SK-N-SH (cell line): ENCODE measurements around the gene BCL11A. TPM values are rescaled to one million over a fixed set of nuclear protein-coding genes. Genes with fewer than 3 reads are reported as not detected.

Experiments used
- CTCF ChIA-PET: fragments of 300-600, 350-600 bp; formaldehyde crosslinking; extraction: SDS; loops from one replicate; lab custom pipeline; 2021; lab: Yijun Ruan, JAX
- POLR2A ChIA-PET: fragments of 350-600 bp; sonication (Branson Sonifier 250); formaldehyde crosslinking; extraction: SDS; loops from one replicate; lab custom pipeline; 2020; ENCODE audit warnings: antibody characterized with exemption, inconsistent platforms; lab: Yijun Ruan, JAX
- DNase-seq: peaks from one replicate; pipeline ENCODE4 v3.0.0; 2012
- H2AFZ ChIP-seq: fragments of 200-600 bp; sonication (generic); 2 replicates; pipeline ENCODE4 v1.8.1; 2016; ENCODE audit warnings: antibody characterized with exemption, mild to moderate bottlenecking, low read depth
- H3F3A ChIP-seq: fragments of 200-600 bp; sonication (generic); replicated peaks from 2 replicates; pipeline ENCODE3; 2016; ENCODE audit warnings: antibody characterized with exemption, mild to moderate bottlenecking; ENCODE audit not compliant: insufficient read depth
- H3K27ac ChIP-seq, 2 experiments: fragments of 200-500 bp in 1 of 2; fragments of 200-600 bp in 1 of 2; sonication (Bioruptor generic) in 1 of 2; sonication (generic), shearing (Covaris generic) in 1 of 2; 2 replicates each; pipeline versions ENCODE4 v1.5.1 to v1.6.1; 2014 to 2016; ENCODE audit warnings: low read depth in 2 of 2, inconsistent platforms in 1 of 2, low read length in 1 of 2, mild to moderate bottlenecking in 1 of 2, mixed read lengths in 1 of 2
- H3K27me3 ChIP-seq: fragments of 200-600 bp; sonication (generic), shearing (Covaris generic); 2 replicates; pipeline ENCODE4 v1.6.1; 2016; ENCODE audit warnings: mixed run types; ENCODE audit not compliant: insufficient read depth
- H3K36me3 ChIP-seq, 2 experiments: fragments of 200-500 bp in 1 of 2; fragments of 200-600 bp in 1 of 2; sonication (Bioruptor generic) in 1 of 2; sonication (generic) in 1 of 2; replicated peaks in 1 of 2; 2 replicates each; pipeline versions ENCODE3 to v1.5.1; 2014 to 2016; ENCODE audit warnings: low read length in 1 of 2, mild to moderate bottlenecking in 1 of 2; ENCODE audit not compliant: insufficient read depth in 2 of 2, control insufficient read depth in 1 of 2
- H3K4me1 ChIP-seq, 2 experiments: fragments of 200-500 bp in 1 of 2; fragments of 200-600 bp in 1 of 2; sonication (Bioruptor generic) in 1 of 2; sonication (generic), shearing (Covaris generic) in 1 of 2; 2 replicates each; pipeline versions ENCODE4 v1.5.1 to v1.6.1; 2014 to 2016; ENCODE audit warnings: low read depth in 1 of 2, low read length in 1 of 2, mixed run types in 1 of 2; ENCODE audit not compliant: insufficient read depth in 2 of 2, control insufficient read depth in 1 of 2
- H3K4me2 ChIP-seq: fragments of 200-600 bp; sonication (generic), shearing (Covaris generic); 2 replicates; pipeline ENCODE4 v1.6.1; 2017; ENCODE audit warnings: mixed run types
- H3K4me3 ChIP-seq, 2 experiments: fragments of 200-500 bp in 1 of 2; fragments of 200-600 bp in 1 of 2; sonication (Bioruptor generic) in 1 of 2; sonication (generic), shearing (Covaris generic) in 1 of 2; 2 replicates each; pipeline versions ENCODE4 v1.5.1 to v1.8.1; 2014 to 2016; ENCODE audit warnings: low read depth in 2 of 2, inconsistent platforms in 1 of 2, low read length in 1 of 2, mild to moderate bottlenecking in 1 of 2, mixed read lengths in 1 of 2, moderate library complexity in 1 of 2
- H3K79me2 ChIP-seq: fragments of 200-600 bp; sonication (generic); 2 replicates; pipeline ENCODE4 v1.8.1; 2017; ENCODE audit warnings: mild to moderate bottlenecking; ENCODE audit not compliant: insufficient read depth
- H3K9ac ChIP-seq: fragments of 200-600 bp; sonication (generic); 2 replicates; pipeline ENCODE4 v1.6.1; 2017; ENCODE audit warnings: mixed run types
- H3K9me2 ChIP-seq: fragments of 200-600 bp; sonication (generic); 2 replicates; pipeline ENCODE4 v1.6.1; 2017; ENCODE audit warnings: mixed run types
- H3K9me3 ChIP-seq: fragments of 200-600 bp; sonication (generic); 2 replicates; pipeline ENCODE4 v1.6.1; 2017; ENCODE audit warnings: mixed run types, mild to moderate bottlenecking, moderate library complexity
- H4K20me1 ChIP-seq: fragments of 200-600 bp; sonication (generic); 2 replicates; pipeline ENCODE4 v1.6.1; 2017; ENCODE audit warnings: mild to moderate bottlenecking, mixed run types; ENCODE audit not compliant: insufficient read depth
- CHD2 ChIP-seq: fragments of 150-350 bp; IDR thresholded peaks from 2 replicates; pipeline ENCODE4 v1.6.1; 2018; ENCODE audit warnings: low read length; ENCODE audit not compliant: partially characterized antibody
- EZH2phosphoT487 ChIP-seq: fragments of 200-600 bp; sonication (generic); IDR thresholded peaks from 2 replicates; pipeline ENCODE4 v1.6.1; 2017; ENCODE audit warnings: low read depth, mixed run types, mild to moderate bottlenecking, antibody characterized with exemption, moderate library complexity, borderline replicate concordance
- FOSL2 ChIP-seq: IDR thresholded peaks from 2 replicates; pipeline ENCODE4 v1.4.0; 2012; ENCODE audit warnings: low read depth, mild to moderate bottlenecking, moderate library complexity, borderline replicate concordance
- IRF3 ChIP-seq: fragments of 150-350 bp; IDR thresholded peaks from 2 replicates; pipeline ENCODE4 v1.6.1; 2016; ENCODE audit warnings: mild to moderate bottlenecking, low read depth, low read length
- JUND ChIP-seq: IDR thresholded peaks from 2 replicates; pipeline ENCODE4 v1.4.0; 2012
- MXI1 ChIP-seq: IDR thresholded peaks from 2 replicates; pipeline ENCODE4 v1.6.1; 2012; ENCODE audit warnings: mild to moderate bottlenecking, low read depth, low read length, improper control_type of control experiment
- NRF1 ChIP-seq: IDR thresholded peaks from 2 replicates; pipeline ENCODE4 v1.6.1; 2012; ENCODE audit warnings: low read depth, mild to moderate bottlenecking, low read length
- POLR2AphosphoS5 ChIP-seq: IDR thresholded peaks from 2 replicates; pipeline ENCODE4 v1.6.1; 2012; ENCODE audit warnings: low read depth, low read length
- RXRA ChIP-seq: IDR thresholded peaks from 2 replicates; pipeline ENCODE4 v1.4.0; 2012; ENCODE audit warnings: low read depth, mild to moderate bottlenecking, borderline replicate concordance
- SMC3 ChIP-seq: IDR thresholded peaks from 2 replicates; pipeline ENCODE4 v1.6.1; 2012; ENCODE audit warnings: low read depth, low read length, improper control_type of control experiment
- TAF1 ChIP-seq: IDR thresholded peaks from 2 replicates; pipeline ENCODE4 v1.6.1; 2012; ENCODE audit warnings: low read depth, mild to moderate bottlenecking, low read length, moderate library complexity, borderline replicate concordance
- TCF12 ChIP-seq: IDR thresholded peaks from 2 replicates; pipeline ENCODE4 v1.4.0; 2012
- TEAD4 ChIP-seq: IDR thresholded peaks from 2 replicates; pipeline ENCODE4 v1.4.0; 2012; ENCODE audit warnings: mild to moderate bottlenecking, borderline replicate concordance; ENCODE audit not compliant: insufficient read depth
- YY1 ChIP-seq: IDR thresholded peaks from 2 replicates; pipeline ENCODE4 v1.4.0; 2012; ENCODE audit warnings: low read depth, mild to moderate bottlenecking
- ZBTB33 ChIP-seq: IDR thresholded peaks from 2 replicates; pipeline ENCODE4 v1.4.0; 2012; ENCODE audit warnings: low read depth, borderline replicate concordance
- WGBS: methylation state at CpG from one replicate; pipeline ENCODE4 v1.1.6; 2017; ENCODE audit warnings: low lambda C conversion rate; 5-methylcytosine and 5-hydroxymethylcytosine counted together
- polyA plus RNA-seq, 3 experiments: library from polyadenylated mRNA; depleted of rRNA; stranded (reverse); fragments of >200 nt; gene quantifications; 2 replicates each; pipeline ENCODE4 v1.2.3, GENCODE V29; 2012
- TF ChIP-seq, protein P1 (sequence below): IDR thresholded peaks from 2 replicates; pipeline ENCODE4 v1.4.0; 2012; ENCODE audit warnings: low read depth, borderline replicate concordance

Gene BCL11A
- polyA plus RNA-seq, 1 of the 3 experiments (the other 2 are of a cell fraction) = 1.9 TPM

GRCh38 chr2:60463249-60463648 lies 90.2 kb downstream of the BCL11A start:
- Histone ChIP-seq H3K9me2 (no peaks in the 10 kb centered on the region), H3K27me3 (no peaks in the 10 kb centered on the region), H4K20me1 (no peaks in the 10 kb centered on the region), H3K9me3 (no peaks in the 10 kb centered on the region), H3K4me1 (no peaks in the 10 kb centered on the region), H3K4me3 (0 out of 4 replicates have a peak overlapping the region, but pooled peaks of 1 of the 2 experiments have one; percentile 4), H3K9ac (no peak overlapping the region), H3K4me2 (peak overlapping the region; percentile 40; the same call in 1 of the 2 replicates), H3K79me2 (no peaks in the 10 kb centered on the region), H3K36me3 (peaks cover 3 to 10% of the 10 kb centered on the region in 2 experiments), H3F3A (no peaks in the 10 kb centered on the region), H2AFZ (no peak overlapping the region), H3K27ac (no peak overlapping the region)
- TF ChIP-seq YY1 = no peak
- no peak for TF ChIP-seq EZH2phosphoT487
- TF ChIP-seq SMC3 = no peak
- no peak for TF ChIP-seq NRF1
- no peak for TF ChIP-seq TEAD4
- no peak for TF ChIP-seq MXI1
- no peak for TF ChIP-seq IRF3
- no peak for TF ChIP-seq CHD2
- TF ChIP-seq JUND = no peak
- no peak for TF ChIP-seq FOSL2
- TF ChIP-seq ZBTB33 = no peak
- no peak for TF ChIP-seq TAF1
- TF ChIP-seq RXRA = no peak
- TF ChIP-seq, protein P1, sequence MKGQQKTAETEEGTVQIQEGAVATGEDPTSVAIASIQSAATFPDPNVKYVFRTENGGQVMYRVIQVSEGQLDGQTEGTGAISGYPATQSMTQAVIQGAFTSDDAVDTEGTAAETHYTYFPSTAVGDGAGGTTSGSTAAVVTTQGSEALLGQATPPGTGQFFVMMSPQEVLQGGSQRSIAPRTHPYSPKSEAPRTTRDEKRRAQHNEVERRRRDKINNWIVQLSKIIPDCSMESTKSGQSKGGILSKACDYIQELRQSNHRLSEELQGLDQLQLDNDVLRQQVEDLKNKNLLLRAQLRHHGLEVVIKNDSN = no peak
- no peak for TF ChIP-seq TCF12
- no peak for TF ChIP-seq POLR2AphosphoS5
- WGBS = 31% methylated on average over 6 of the region's 6 CpGs
- CTCF ChIA-PET = interaction anchor here (1.1 kb wide), 1 partner anchor 20 kb away, joined by 3 read pairs; no protein-coding TSS in a partner anchor
- POLR2A ChIA-PET = no interaction called here
- no peak for DNase-seq
